Effector memory CD4-positive, alpha-beta T cell (primary cell): Measurements from ENCODE around the gene FLII.
"Not testable (repeated sequence)": the region's sequence is repeated elsewhere in the genome, so short reads cannot be mapped to it uniquely, and the experiment has no call there.

Experiments
- DNase-seq, 3 donors: peaks; one replicate each; pipeline ENCODE4 v3.0.0-alpha.2; 2020
- H3K27ac ChIP-seq: 2 replicates; pipeline ENCODE4 v1.7.0; 2013; ENCODE audit warnings: mild to moderate bottlenecking, low read length, moderate library complexity; ENCODE audit not compliant: insufficient read depth, poor library complexity, severe bottlenecking
- H3K27me3 ChIP-seq: replicated peaks from 2 replicates; pipeline ENCODE4 v1.7.0; 2013; ENCODE audit warnings: mild to moderate bottlenecking, low read length; ENCODE audit not compliant: insufficient read depth, control insufficient read depth, poor library complexity, severe bottlenecking
- H3K36me3 ChIP-seq: 2 replicates; pipeline ENCODE4 v1.7.0; 2013; ENCODE audit warnings: mild to moderate bottlenecking, low read length, moderate library complexity; ENCODE audit not compliant: control insufficient read depth, insufficient read depth
- H3K4me1 ChIP-seq: 2 replicates; pipeline ENCODE4 v1.7.0; 2013; ENCODE audit warnings: low read length, mild to moderate bottlenecking; ENCODE audit not compliant: control insufficient read depth, insufficient read depth, poor library complexity, severe bottlenecking
- H3K4me3 ChIP-seq: 2 replicates; pipeline ENCODE4 v1.7.0; 2013; ENCODE audit warnings: low read length, low read depth, mild to moderate bottlenecking; ENCODE audit not compliant: insufficient read depth, poor library complexity, severe bottlenecking
- H3K9me3 ChIP-seq: 2 replicates; pipeline ENCODE4 v1.7.0; 2013; ENCODE audit warnings: mild to moderate bottlenecking, low read length, moderate library complexity; ENCODE audit not compliant: control insufficient read depth
- total RNA-seq, 3 donors: gene quantifications; one replicate each; lab custom pipeline; 2026; lab: John Stamatoyannopoulos, UW

Gene FLII
- 171 to 217 (median 210) reads per million in 3 donors for total RNA-seq

DNA sequence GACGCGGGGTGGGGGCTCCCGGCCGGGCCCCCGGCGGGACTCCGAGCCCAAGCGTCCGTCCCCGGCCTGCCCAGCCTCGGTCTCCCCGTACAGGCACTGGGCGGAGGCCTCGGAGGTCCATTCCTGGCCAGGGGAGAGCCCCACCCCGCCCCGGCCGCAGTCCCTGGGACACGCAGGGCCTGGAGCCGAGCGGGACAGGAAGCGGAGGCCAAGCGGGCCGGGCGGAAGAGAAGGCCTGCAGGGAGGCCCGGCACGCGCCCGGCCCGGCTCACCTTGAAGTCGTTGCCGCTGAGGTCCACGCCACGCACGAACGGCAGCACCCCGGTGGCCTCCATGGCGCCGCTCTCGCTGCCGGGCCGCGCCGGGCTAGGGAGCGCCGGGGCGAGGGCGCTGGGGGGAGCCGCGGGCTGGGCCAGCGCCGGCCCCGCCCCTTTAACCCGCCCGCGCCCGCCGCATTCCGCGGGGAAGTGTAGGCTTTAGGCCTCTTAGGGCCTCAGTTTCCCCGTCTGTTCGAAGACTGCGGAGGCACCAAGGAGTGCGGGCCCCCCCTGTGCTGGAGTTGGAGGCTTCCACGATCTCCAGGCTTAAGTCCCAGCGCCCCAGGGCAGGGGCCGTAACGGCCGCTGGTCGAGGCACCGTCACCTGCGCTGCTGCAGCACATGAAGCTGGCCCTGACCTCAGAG lies at the start of gene FLII:
Gene FLII, minus strand, starts transcription at position 383 of the 683 bp plus-strand sequence. Its CDS starts 48 bp downstream, at position 335.
- Histone ChIP-seq H3K9me3 (no peaks in the 10 kb centered on the region), H3K36me3 (peaks cover 33% of the 10 kb centered on the region), H3K27ac (peak within 1 kb of the TSS; percentile 82), H3K27me3 (no peaks in the 10 kb centered on the region), H3K4me3 (peak within 1 kb of the TSS; percentile 89), H3K4me1 (peaks cover 37% of the 10 kb centered on the region)
- DNase-seq = peak; percentile 11 to 46 (median 38)

DNA sequence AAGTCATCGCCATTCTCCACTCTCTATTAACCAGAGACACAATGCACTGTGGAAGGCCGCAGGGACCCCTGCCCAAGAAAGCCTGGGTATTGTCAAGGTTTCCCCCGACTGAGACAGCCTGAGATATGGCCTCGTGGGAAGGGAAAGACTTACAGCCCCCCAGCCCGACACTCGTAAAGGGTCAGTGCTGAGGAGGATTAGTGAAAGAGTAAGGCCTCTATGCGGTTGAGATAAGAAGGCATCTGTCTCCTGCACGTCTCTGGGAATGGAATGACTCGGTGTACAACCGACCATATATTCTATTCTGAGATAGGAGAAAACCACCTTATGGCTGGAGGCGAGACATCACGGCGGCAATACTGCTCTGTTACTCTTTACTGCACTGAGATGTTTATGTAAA lies 44.7 kb upstream of the FLII start:
- not testable (repeated sequence) for H3K4me3 ChIP-seq, DNase-seq, H3K27ac ChIP-seq, H3K27me3 ChIP-seq, H3K9me3 ChIP-seq, H3K4me1 ChIP-seq
- H3K36me3 ChIP-seq = peaks cover 68% of the 10 kb centered on the region

DNA sequence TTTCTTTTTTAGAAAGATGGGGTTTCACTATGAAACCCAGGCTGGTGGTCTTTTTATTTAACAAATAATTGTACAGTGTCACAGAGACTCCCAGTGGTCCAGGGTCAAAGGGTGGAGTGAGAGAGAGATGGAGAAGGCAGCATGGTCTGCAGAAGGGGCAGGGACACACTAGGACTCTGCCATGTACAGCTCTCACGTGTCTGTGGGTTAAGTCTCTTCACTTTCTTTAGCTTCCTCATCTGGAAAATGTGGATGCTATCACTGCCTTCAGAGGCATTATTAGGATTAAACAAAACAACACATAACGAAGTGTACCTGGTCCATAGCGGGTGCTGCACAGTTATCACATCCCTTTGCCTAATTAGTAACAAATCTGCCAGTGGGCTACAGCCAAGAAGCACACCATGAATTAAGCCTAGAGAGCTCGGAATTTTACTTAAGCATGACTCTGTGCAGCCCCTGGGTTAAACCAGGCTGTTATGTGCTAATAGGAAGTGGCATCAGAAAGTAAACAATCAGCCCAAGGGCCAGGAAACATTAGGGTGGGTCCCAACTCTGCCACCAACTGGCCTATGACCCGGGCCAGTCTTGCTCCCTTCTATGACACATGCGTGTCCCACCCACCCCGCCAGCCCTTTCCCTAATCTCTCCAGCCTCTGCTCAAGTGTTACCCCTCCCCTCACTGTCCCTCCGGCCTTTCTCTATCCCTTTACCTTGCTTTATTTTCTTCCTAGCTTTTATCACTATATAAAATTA lies 42.4 kb upstream of the FLII start:
- H3K36me3 ChIP-seq = peaks cover 62% of the 10 kb centered on the region
- H3K4me3 ChIP-seq = no peak overlapping the region

DNA sequence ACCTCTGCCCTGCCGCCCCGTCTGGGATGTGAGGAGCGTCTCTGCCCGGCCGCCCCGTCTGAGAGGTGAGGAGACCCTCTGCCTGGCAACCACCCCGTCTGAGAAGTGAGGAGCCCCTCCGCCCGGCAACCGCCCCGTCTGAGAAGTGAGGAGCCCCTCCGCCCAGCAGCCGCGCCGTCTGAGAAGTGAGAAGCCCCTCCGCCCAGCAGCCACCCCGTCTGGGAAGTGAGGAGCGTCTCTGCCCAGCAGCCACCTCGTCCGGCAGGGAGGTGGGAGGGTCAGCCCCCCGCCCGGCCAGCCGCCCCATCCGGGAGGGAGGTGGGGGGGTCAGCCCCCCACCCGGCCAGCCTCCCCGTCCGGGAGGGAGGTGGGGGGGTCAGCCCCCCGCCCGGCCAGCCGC lies 39.5 kb upstream of the FLII start:
- H3K36me3 ChIP-seq = peaks cover 50% of the 10 kb centered on the region
- H3K9me3 ChIP-seq, H3K4me1 ChIP-seq, H3K4me3 ChIP-seq, H3K27me3 ChIP-seq, H3K27ac ChIP-seq, DNase-seq: not testable (repeated sequence)

More for the DNA sequence above, 42.4 kb upstream of the FLII start:
- Histone ChIP-seq H3K9me3 (no peaks in the 10 kb centered on the region), H3K4me1 (no peaks in the 10 kb centered on the region), H3K27me3 (no peaks in the 10 kb centered on the region), H3K27ac (no peak overlapping the region)
- no peak for DNase-seq

DNA sequence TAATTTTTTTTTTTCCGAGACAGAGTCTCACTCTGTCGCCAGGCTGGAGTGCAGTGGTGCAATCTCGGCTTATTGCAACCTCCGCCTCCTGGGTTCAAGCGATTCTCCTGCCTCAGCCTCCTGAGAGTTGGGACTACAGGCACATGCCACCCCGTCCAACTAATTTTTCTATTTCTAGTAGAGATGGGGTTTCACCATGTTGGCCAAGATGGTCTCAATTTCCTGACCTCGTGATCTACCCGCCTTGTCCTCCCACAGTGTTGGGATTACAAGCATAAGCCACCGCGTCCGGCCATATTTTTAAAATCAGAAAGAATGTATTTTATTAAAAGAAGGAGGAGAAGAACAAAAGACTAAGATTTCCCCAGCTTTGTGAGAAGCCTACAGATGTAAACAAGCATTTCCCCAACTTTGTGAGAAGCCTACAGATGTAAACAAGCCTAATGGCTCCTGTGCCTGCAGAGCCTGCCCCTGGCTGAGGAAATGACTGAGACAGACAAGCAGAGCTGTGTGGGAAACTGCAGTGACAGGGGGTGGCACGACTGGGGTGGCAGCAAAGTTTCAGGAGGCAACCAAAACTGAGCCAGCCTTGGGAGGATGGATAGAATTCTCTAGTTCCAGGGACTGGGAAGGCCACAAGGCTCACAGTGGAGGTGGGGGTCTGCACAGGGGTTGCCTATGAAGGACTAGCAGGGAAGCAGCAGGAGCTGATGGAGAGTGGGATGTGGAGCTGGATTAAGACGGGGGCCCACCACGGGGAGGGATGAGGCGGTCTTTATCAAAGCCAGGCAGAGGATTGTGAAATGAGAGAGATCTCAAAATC lies 33.4 kb upstream of the FLII start:
- H3K4me1 ChIP-seq = no peaks in the 10 kb centered on the region
- no peaks in the 10 kb centered on the region for H3K9me3 ChIP-seq
- peaks cover 38% of the 10 kb centered on the region for H3K36me3 ChIP-seq
- no peak for DNase-seq
- H3K27ac ChIP-seq = no peak overlapping the region
- no peak overlapping the region for H3K4me3 ChIP-seq
- H3K27me3 ChIP-seq = no peaks in the 10 kb centered on the region

DNA sequence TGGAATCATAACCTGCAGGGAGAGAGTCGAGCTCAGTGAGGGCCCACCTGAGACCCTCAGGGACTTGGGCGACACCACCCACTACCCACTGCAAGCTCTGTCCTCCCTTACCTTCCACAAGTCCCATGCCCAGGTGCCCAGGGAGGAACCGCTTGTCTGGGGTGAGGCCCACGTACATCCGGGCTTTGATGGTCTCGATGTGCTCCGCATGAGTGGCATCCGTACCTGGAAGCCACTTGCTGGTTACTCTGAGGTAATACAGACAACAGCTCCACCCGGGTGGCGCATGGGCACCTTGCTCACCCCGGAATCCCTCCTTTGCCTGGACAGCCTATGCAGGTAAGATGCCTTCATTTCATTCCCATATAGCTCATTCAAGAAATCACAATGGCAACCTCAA lies 26.8 kb upstream of the FLII start:
- H3K27me3 ChIP-seq = no peaks in the 10 kb centered on the region
- no peak overlapping the region for H3K27ac ChIP-seq
- peaks cover 56% of the 10 kb centered on the region for H3K36me3 ChIP-seq
- H3K4me1 ChIP-seq = no peaks in the 10 kb centered on the region
- H3K9me3 ChIP-seq = no peaks in the 10 kb centered on the region
- no peak overlapping the region for H3K4me3 ChIP-seq
- DNase-seq = no peak

DNA sequence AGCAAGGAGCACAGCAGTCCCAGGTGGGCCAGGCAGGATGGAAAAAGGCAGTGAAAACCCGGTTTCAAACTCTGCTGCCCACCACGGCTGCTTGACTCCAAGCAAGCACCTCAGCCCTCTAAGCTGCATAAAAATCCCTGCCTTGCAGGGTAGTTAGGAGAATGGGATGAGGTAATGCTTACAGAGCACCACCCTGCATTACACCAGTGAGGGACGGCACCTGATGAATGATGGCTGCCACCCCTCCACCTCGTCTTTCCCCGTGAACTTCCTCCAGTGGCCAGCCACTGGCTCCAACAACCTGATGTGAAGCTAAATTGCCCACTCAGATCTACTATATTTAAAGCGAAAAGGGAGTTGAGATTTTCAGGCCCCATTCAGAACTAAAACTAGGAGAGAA lies 23.2 kb upstream of the FLII start:
- no peak for DNase-seq
- Histone ChIP-seq H3K4me3 (no peak overlapping the region), H3K36me3 (peaks cover 72% of the 10 kb centered on the region), H3K4me1 (no peaks in the 10 kb centered on the region), H3K9me3 (no peaks in the 10 kb centered on the region), H3K27me3 (no peaks in the 10 kb centered on the region), H3K27ac (no peak overlapping the region)

DNA sequence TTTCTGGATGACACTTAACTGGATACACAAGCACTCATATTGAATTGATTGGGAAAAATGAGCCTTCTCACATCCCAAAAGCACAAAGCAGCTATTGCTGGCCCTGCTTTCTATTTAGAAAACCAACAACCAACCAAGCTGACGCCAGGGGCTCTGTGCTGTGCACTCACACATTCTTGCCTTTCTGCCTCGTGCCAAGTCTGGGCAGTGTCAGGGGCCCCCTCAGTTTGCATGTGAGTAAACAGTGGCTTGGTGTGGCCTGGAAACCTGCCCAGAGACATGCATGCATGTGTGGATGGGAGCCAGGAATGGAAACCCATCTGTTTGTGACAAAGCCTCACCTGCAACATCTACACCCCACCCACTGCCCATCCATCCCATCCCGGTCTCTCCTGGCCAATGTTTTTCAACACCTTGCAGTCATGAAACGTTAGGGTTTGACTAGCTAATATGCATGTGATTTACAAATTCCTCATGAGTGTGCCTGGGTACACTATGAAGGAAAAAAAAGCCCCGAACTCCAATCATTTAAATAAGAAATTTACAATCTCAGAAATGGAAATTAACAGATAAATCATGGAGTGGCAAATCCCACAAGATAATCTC lies 22.3 kb upstream of the FLII start:
- Histone ChIP-seq H3K36me3 (peaks cover 78% of the 10 kb centered on the region), H3K27me3 (no peaks in the 10 kb centered on the region), H3K4me1 (no peaks in the 10 kb centered on the region), H3K27ac (no peak overlapping the region), H3K4me3 (no peak overlapping the region), H3K9me3 (no peaks in the 10 kb centered on the region)
- no peak for DNase-seq

DNA sequence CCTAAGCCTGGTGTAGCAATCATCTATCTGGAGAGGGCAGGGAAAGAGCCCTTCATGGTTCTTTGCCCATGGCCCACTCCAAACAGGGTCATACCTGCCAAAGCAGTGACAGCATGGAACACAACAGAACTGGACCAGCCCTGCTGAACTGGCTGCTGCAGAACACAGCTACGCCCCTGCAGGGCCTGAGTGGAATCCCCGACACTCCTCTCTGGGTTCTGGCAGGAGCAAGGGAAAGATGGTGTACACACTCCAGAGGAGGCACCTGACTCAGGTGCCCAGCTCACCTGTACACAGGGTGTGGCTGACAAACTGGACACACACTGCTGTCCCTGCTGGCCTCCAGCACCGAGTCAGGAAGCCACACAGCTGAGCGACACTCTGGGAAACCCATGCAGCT lies 21.7 kb upstream of the FLII start:
- Histone ChIP-seq H3K4me1 (no peaks in the 10 kb centered on the region), H3K27me3 (no peaks in the 10 kb centered on the region), H3K36me3 (peaks cover 73% of the 10 kb centered on the region), H3K4me3 (no peak overlapping the region), H3K27ac (no peak overlapping the region), H3K9me3 (no peaks in the 10 kb centered on the region)
- DNase-seq = no peak
